Renal cortical epithelial cell (primary cell): ENCODE measurements around the gene YJEFN3. TPM values are rescaled to one million over a fixed set of nuclear protein-coding genes. Genes with fewer than 3 reads are reported as not detected.

Experiments used
- DNase-seq: peaks from one replicate; pipeline ENCODE4 v3.0.0-alpha.2; 2011; ENCODE audit warnings: low read depth
- total RNA-seq: library from RNA; depleted of rRNA; stranded (reverse); fragments of >200 nt; gene quantifications from 2 replicates; pipeline ENCODE4 v1.2.3, GENCODE V29; 2014

YJEFN3 gene
- total RNA-seq, 1 donor from 2014 or later: 0.50 TPM

- no peak for DNase-seq
Observed at GRCh38 chr19:19523177-19523576, 5.5 kb upstream of the YJEFN3 start.

DNA sequence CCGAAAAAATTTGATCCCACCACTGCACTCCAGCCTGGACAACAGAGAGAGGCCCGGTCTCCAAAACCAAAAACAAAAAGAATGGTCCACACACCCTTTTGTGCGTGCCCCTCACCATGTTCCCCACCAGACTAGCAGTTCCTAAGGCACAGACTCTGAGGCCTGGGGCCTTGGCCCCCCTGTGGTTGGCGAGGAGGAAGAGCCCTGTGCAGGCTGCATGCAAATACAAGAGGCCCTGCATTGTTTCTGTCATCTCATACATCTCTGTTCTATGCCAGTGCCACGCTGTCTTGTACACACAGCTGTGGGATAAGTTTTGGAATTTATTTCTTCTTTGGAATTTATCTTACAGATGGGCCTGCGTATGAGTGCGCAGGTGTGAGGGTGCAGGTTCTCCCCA, 4.7 kb upstream of the YJEFN3 start:
- DNase-seq: no peak

DNA sequence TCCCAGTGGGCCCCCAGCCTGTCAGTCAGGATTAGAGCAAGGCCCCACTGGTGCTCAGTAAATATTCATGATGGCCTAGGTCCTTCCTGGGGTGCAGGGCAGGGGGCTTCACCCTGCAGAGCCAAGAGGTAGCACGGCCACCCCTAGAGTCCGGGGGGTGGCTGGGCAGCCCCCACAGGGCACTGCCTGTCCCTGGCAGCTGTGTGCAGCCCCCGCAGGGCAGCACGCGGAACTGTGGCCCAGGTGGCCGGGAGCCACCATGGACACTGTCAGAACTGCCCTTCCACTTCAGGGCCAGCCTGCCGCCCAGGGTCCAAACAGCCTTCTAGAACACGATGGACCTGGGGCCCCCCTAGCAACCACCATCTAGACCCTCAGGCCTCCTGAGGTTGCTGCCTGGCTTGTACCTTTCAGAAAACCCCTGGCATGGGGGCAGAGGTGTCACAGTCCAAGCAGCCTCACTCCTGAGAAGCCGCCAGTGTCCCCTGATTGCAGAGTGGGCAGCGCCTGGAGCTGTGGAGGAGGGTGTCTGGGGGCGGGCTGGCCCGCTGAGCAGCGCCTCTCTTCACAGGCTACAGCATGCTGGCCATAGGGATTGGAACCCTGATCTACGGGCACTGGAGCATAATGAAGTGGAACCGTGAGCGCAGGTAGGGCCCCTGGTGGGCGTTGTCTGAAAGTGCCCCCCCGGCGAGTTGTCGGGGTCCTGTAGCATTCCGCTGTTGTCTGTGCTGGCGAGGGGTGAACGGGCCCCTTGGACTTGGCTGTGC, 2.9 kb upstream of the YJEFN3 start:
- no peak for DNase-seq

DNA sequence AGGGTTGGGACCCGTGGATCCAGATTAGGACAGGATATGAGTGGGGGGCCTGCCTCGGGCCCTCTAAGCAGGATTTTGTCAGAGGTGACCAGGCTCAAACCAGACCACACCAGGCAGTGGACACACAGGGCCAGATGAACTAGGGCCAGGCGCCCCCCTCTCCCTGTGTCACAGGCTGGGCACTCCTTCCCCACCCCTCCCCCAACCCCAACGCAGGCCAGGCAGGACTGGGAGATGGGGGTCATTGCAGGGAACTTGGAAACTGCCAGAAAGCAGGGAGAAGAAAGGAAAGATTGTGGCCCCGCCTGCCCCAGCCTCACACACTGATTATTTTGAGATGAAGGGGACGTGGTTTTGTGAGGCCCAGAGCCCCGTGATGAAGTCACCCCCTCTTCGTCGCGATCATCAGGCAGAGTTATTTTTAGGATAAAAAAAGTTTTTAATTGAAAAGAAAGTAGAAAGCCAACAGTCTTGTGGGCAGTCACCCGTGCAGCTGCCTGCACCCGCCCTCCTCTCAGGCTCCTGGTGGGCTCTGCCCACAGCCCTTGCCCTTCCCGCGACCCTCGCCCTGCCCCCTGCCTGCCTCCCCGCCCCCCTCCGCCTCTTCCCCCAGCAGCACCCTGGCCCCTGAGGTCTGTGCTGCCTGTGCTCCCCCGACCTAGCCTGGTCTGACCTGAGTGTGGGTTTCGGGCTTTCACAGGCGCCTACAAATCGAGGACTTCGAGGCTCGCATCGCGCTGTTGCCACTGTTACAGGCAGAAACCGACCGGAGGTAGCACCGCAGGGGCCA, 1.9 kb upstream of the YJEFN3 start:
- no peak for DNase-seq

GRCh38 chr19:19527371-19527656, 1.4 kb upstream of the YJEFN3 start:
- no peak for DNase-seq

- DNase-seq: no peak
Observed at GRCh38 chr19:19527674-19528625, 761 bp upstream of the YJEFN3 start.

DNA sequence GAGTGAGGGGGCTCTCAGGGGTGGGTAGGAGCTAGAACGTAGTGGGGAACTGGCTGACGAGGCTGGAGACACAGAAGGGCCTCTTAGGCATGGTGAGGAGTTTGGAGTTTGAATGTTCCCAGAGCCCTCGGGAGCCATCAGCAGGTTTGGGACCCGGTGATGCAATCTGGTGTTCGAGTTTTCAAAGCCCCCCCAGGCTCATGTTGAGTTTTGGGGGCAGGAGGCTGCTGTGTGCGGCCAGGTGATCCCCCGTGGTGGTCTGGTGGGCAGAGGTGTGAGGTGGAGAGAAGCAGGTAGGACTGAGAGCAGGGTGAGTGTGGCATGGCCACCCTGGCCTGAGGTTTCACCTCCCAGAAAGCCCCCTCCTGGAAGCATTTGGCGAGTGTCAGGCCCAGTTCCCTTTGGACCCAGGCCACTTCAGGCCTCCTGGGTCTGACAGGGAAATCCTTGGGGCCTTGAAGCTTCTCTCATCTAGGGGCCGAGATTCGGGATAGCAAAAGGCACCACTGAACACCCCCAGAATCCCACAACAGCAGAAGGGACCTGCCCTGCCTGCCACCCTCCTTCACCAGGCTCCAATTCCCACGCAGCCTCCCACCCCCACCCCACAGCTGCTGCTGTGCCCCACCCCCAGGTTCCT, 1.2 kb downstream of the YJEFN3 start:
- no peak for DNase-seq

DNA sequence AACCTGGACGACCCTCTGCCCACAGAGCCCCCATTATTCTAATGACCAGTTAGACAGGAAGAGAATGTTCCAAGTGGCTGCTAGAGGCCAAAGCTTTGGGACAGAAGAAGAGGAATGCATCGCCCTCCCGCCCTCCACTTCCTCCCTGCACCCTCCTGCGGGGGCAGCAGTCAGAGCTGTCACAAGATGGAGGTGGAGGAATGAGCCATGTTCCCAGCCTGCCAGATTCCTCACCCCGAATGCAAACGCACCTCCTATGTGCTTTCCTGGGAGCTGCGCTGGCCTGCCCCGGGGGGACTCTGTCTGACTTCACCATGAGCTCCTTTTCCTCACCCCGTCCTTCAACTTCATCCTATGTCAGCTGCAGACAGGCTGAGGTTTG, 1.7 kb downstream of the YJEFN3 start:
- DNase-seq: no peak

GRCh38 chr19:19530889-19531288, 2.2 kb downstream of the YJEFN3 start:
- DNase-seq: no peak

DNA sequence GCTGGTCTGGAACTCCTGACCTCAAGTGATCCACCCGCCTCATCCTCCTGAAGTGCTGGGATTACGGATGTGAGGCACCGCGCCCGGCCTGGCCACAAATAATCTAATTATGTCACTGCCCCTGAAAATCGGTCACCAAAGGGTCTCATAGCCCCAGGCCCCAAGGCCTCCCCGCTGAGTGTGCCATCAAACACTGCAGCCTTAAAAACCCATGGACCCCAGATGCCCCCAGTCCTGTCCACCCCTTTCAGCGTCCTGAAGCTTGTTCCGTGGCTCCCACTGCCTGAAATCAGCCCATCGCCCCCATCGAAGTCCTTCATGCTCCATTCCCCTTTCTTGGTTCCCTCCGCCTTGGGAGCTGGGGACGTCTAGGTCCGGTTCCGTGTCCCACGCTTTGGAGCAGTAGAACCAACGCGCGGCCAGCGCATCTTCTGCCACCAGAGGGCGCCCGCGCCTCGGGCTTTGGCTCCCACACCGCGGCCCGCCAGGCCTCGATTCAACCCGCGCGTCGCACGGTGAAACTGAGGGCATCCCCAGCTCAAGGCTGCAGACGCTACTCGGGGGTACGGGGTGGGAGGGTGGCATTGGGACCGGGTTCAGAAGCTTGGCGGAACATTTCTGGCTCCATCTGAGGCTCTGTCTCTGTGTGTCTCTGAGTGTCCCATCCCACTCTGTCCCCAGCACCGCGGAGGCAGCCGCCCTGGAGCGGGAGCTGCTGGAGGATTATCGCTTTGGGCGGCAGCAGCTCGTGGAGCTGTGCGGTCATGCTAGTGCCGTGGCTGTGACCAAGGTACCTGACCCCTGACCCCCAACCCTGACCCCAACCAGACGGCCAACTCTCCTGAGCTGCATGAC, 3.5 kb downstream of the YJEFN3 start:
- DNase-seq: peak; percentile 9

DNA sequence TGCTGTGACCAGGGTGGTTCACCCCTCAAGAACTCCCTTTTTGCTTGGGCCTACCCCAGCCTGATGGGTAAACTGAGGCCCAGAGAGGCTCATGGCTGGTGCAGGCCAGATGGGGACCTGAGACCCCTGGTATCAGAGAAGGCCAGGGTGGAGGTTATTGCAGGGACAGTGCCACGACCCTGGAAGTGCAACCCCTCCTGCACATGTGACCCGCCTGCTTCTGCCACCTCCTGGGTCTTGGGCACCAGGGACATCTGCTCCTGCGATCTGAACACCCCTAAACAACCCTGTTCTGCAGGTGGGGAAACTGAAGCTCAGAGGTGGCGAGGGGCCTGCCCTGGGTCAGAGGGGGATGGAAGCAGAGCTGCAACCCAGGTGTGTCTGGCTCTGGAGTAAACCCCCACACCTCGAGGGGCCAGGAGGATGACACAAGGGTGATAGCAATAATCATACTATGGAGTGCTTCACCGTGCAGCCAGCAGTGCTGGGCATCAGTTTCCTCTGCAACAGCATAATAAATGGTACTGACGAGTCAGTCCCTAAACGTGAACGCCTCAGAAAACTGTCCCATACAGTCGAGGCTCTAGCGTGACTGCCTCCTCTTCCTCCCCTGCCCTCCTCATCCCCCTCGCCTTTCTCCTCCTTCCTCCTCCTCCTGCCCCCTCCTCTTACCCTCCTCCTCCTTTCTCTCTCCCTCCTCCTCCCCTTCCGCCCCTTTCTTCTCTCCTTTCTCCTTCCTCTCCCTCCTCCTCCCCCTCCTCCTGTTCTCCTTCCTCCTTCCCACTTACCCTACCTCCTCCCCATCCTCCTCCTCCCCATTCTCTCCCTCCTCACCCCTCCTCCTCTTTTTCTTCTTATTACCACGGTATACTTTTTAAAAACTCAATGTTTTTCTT, 4.3 kb downstream of the YJEFN3 start:
- DNase-seq: no peak

DNA sequence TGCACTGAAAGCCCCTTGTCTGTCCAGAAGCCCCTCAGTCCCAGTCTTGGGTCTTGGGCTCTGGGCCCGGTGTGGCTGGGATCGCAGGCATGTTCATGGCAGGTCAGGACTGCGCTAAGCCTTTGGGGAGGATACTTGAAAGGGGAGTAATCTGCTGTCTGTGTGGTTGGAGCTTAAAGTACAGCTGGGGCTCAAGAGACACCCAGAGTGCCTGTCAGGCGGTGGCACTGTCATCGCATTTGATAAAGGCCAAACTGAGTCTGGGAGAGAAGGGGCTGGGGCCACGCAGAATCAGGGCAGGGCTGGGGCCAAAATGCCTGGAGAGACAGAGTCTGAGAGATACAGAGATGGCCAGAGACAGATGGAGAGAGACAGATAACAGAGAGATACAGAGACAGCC, 5.1 kb downstream of the YJEFN3 start:
- DNase-seq: no peak

DNA sequence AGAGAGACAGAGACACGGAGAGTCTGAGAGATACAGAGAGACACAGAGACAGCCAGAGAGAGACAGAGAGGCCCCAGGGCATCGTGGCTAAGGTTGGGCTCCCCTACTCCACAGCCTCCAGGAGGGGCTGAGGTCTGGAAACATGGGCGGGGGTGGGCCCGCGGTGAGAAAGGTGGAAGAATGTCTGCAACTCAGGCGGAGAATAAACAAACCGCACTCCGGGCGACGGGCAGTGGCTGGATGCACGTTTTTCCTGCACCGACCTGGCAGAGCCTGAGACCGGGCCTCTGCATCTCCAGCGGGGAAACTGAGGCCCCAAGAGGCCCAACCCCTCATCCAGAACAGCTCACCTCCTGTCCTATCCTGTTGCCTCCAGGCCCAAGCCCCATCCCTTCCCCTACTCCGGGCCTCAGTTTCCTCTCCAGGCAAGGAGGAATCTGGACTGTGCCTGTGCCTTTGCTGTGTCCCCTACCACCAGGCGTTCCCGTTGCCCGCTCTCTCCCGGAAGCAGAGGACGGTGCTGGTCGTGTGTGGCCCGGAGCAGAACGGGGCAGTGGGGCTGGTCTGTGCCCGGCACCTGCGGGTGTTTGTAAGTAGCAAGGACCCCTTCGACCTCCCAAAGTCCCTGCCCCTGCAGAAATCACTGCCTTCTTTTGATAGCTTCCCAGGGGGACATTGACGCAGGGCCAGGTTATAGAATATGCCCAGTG, 6.0 kb downstream of the YJEFN3 start:
- DNase-seq: no peak

GRCh38 chr19:19535311-19536191, 6.8 kb downstream of the YJEFN3 start:
- no peak for DNase-seq

- no peak for DNase-seq
Observed at GRCh38 chr19:19537075-19538048, 8.7 kb downstream of the YJEFN3 start.

DNA sequence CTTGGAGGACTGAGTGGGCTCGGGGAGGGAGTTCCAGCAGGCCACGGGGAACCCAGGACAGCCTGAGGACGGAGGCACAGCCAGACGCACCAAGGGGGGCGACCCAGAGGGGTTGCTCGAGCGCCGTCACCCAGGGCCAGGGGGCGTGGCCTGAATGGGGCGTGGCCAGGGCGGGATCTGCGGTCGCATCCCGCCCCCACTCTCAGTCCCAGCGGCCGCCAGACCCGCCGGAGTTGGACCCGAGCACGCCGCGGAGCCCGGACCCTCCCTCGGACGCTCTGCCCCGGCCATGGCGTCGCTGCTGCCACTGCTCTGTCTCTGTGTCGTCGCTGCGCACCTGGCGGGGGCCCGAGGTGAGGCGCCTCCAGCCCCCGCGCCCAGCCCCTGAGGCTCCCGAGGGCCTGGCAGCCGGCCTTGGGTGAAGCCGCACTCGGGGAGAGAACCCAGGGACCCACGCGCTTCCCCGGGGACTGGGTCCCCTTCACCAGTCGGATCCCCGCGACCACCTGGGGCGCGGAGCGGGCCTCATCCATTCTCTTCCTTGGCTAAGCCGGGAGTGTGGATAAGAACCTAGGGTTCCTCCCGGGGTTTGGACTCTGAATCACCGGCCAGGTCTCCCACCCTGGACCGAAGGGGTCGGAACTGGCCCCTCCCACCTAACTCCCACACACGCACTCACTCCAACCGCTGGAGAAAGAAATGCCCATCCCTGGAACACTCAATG, 9.5 kb downstream of the YJEFN3 start, which contains the start of gene CILP2:
Gene CILP2 (plus strand): TSS at position 205 of the 724 bp plus-strand sequence. CDS start 85 bp downstream, at position 290.
- no peak for DNase-seq
